CD4-positive, alpha-beta T cell treated with Interferon alpha-2 for 1 hour (primary cell): ENCODE data around the gene SLC25A21.

Experiments used
- DNase-seq, 2 donors: peaks; one replicate each; pipeline ENCODE4 v3.0.0-alpha.2; 2020 to 2022

The SLC25A21 gene

DNA sequence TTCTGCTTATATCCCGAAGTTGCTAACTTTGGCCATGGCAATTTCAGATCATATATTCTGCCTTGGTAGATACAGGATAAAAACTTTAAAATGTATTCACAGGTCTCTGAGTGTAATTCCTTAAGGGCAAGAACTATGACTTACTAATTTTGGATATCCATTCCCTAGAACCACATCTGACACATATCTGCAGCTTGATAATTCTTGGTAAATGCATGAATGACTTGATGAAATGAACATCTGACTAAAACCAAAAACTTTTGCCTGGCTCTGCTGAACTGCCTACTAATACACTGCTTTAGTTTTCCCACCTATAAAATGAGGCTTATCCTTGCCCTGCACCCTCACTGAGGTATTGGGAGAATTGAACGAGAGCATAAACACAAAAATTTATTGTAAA is 32.2 kb downstream of the SLC25A21 start:
- DNase-seq, result no peak

DNA sequence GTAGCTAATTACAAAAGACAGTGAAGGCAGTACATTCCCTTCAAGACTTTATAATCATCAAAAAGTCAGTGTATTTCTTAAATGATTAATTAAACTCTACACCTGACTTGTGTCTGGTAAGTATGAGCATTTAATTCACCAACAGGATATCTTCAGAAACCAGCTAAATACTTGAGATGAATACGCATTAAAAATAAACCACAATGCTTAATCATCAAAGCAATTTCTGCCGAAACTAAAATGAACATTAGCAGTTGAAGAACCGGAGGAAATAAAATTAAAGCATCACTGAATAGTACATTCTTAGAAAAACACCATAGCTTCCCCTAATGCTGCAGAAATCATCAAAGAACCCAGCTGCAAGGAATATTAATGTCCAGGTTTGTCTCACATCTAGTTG is 32.7 kb downstream of the SLC25A21 start:
- no peak for DNase-seq

DNA sequence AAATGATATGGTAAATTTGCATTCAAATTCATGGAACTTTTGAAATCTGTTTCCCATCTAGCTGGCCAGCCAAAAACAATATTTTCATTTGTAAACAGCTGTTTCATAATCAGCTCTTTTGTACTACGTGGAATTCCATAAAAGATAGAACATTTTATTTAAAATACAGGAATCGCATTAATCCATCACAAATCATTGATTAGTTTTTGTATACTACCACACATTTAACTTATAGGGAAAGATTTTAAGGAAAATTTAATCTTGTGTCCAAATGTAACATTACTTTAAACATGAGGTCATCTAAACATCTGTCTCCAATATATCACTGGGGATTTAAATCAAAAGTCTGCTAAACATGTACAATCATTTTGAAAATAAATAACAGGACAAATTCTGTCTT is 33.5 kb downstream of the SLC25A21 start:
- DNase-seq, result no peak

DNA sequence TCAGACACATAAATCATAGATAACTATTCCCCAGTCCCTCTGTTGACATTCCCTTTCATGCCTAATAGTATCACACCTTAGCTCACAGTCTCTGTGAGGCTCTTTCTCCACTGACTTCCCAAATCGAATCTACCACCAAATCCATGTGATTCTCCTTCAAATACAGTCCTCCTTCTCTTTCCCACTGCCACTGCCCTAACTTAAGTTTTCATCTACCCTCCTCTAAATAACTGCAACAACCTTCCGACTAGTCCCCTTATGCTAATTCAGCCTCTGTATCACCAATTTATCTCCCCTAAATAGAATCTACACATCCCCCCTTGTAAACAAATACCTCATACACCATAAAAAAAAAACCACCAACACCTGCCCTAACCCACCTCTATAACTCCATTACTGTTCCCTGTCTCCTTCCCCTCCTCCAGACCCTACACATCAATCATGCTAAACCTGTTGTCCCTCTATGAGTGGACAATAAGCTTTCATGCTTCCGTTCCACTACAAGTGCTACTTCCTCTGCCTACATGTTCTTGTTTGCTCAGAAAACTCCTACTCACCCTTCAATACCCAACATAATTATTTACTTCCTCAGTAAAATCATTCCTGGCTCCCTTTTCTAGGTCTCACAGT is 39.0 kb downstream of the SLC25A21 start:
- no peak for DNase-seq

DNA sequence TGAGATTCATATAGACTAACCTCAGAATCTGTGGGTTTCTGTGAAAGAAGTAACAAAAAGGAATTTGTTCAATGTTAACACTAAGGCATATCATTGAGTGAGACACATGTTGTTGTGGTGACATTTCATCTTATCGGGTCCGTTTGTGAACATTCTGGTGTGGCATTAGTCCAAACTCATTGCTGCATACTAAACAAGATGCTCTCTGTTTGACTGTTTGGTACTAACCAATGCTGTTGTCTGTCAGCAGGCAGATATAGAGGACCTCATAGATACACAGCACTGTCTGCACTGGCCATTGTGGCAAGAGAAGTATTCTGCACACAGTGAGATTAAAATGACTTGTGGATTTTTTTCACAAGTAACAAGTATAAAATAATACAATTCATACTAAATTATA is 41.2 kb downstream of the SLC25A21 start:
- no peak for DNase-seq

DNA sequence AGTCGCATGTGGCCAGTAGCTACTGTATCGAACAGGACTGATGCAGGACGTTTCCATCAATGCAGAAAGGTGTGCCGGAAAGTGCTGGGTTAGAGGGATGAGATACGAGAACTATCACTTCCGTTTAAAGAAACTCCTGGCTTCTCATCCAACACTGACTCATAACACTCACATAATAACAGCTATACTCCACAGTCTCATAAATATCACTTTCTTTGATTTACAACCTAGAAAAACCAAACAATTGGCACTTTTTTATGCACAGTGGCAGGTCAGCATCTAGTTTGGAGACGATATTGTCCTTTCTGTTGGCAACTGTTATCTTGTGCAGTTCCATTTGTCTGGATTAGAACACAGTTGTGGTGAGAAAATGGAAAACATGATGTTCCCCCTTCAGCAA is 43.4 kb downstream of the SLC25A21 start:
- no peak for DNase-seq

DNA sequence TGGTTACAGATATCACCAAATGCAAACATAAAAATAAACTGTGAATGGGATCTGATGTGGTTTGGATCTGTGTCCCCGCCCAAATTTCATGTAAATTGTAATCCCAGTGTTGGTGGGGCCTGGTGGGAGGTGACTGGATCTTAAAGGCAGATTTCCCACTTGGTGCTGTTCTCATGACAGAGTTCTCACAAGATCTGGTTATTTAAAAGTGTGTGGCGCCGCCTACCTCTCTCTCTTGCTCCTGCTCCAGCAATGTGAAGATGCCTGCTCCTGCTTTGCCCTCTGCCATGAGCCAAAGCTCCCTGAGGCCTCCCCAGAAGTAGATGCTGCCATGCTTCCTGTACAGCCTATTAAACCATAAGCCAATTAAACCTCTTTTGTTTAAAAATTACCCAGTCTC is 47.8 kb downstream of the SLC25A21 start:
- no peak for DNase-seq

DNA sequence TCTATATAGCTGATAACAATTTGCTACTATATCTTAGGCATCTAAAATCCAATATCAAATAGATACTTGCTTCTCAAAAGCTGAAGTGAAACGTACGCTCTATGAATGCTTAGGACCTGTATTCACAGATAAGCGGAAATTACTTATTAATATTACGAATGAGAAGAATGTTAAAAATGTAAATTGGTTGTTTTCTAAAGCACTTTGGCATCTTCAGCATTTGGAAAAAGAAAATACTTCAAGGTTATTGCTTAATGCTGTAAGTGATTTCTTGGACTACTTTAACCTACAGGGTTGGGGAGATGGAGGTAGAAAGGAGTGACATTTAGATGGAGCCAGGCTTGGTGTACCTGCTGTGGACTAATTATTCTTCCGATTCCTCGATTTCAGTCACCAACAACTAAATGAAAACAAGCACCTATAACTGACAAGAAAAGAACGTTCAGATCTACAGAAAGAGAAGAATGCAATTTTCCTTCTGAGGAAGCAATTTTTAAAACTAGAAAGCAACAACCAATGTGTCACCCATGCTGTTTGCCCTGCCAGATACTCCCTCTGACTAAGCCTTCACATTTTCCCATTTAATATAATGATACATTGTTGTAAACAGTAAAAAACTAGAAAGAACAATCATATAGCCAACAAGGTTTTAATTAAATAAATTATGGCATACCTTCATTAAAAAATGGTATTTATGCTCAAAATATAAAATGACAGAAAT is 49.3 kb downstream of the SLC25A21 start:
- DNase-seq, result no peak

DNA sequence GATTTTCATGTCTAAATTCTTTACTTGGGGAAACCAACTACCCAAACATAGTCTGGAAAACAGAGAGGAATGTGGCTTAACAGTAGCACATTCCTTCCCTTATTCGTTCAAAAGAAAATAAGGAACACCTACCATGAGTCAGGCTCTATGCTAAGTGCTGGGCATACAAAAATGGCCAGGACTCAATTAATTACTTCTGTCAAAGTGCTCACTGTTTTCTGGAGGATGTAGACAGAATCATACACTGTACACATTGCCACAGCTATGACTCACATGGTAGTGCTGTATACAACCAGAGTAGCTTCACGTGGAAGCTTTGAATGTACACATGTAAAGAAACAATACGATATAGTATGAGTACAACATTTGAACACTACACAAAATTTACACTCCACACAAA is 50.1 kb downstream of the SLC25A21 start:
- DNase-seq, result no peak

DNA sequence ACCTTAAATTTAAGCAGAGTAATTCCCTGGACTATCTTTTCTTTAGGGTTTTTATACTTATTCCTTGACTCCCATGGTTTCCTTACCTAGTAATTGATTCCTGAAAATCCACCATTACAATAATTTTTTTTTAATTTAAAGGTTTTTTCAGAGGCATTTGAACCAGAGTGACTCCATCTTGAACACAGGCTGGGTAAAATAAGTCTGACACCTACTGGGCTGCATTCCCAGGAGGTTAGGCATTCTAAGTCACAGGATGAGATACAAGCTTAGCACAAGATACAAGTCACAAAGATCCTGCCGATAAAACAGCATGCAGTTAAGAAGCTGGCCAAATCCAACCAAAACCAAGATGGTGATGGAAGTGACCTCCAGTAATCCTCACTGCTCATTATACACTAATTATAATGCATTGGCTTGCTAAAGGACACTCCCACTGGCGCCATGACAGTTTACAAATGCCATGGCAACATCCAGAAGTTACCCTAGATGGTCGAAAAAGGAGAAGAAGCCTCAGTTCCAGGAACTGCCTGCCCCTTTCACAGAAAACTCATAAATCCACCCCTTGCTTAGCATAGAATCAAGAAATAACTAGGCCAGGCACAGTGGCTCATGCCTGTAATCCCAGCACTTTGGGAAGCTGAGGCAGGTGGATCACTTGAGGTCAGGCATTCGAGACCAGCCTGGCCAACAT is 53.6 kb downstream of the SLC25A21 start:
- DNase-seq, result no peak

DNA sequence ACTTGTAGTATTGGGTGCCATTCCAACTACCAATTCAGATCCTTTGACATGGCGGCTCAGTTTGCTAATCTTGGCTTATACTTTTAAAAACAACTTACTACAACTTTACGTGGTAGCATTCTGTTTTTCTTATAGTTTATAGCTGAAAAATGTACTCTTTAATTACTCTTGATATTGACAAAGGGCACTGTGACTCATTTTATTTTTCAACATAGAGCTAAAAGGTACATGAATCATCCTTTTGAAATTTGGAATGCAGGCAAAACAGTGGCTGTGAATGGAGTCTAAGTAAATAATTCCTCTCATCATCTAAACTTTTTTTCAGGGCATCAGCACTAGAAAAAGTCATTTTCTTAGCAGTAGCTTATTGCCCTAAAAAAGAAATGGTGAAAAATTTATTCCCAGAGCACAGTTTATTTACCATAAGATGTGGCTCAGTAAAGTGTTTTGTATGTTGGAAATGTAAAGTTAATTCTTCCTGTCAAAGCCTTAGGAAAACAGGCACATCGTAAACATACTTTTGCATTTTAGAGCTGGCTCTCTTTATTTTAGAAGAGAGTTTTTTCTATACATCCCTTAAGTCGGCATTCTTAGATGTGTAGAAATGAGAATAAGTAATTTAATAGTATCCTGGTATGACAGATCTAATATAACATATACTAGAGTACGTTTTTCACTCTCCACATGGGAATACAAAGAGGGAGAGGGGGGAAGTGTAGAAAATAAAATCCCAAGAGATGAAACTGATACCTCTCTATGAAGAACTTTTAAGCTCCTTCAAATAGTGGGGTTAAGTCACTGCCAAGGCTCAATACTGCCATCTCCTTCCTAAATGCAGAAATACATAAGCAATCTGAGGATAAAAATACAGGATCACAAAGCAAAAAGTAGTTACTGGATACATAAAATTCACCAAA is 55.2 kb downstream of the SLC25A21 start:
- DNase-seq, result no peak

DNA sequence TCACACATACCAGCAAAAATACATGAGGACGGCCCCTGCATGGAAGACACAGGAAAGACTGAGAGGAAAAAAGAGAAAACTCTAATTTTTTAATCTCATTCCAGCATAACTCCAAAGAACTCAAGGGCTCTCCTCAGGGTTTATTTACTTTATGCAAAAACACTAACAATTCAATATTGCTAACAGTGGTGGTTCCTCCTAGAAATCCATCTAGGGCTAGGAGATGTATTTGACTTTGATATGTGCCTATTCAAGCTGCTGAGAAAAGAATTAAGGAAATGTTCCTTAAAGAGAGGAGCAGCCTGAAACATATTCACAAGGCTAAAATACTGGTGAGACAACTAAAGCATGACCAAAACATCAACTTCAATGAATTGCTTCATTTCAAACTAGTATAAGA is 57.0 kb downstream of the SLC25A21 start:
- no peak for DNase-seq

DNA sequence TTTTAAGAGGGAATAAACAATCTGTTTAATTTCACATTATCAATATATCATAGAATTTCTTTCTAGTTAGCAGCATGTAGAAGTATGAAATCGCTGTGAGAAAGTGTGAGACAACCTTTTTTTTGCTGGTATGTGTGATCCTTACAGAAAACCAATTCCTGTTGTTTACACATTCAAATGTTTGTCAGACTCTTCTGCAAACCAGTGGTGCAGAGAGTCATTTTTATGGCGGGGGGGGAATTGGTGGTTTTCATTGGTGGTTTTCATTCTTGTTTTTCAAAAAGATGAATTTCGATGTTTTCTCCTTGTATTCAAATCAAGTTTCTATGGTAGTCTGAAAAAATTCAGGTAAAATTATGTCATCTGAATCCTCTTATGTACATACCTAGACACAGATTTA is 57.8 kb downstream of the SLC25A21 start:
- no peak for DNase-seq

DNA sequence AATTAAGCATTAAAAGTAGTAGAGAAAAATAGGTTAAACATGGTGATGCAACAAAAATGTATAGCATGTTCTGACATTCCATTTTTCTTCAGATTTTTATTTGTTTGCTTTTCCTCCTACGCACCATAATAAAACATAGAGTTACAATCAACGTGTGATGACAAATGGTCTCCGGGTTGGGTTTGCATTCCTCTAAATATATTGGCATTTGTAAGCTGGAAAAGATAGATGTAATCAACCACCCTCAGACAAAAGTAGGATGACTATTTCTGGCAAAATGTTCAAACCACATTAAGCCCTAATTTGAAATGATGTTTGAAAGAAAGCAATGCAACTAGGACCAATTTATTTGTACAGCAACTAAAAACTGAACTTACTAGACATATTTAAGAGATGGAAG is 58.4 kb downstream of the SLC25A21 start:
- no peak for DNase-seq

DNA sequence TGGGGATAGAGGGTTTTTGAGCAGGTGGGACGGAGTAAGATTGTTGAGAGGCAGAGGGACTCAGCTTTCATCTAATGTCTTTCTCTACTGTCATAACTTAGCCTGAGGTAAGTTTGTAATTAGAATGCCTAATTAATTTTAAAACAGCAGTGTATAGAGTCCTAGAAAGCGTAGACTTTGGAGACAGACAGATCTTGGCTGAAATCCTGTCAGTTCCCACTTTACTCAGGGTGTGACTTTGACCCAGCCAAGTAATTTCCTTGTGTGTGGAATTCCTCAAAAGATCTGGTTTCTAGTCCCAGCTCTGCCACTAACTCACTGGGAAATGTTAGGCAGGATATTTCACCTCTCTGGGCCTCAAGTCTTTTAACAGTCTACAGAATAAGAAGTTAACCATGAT is 74.3 kb downstream of the SLC25A21 start:
- no peak for DNase-seq

DNA sequence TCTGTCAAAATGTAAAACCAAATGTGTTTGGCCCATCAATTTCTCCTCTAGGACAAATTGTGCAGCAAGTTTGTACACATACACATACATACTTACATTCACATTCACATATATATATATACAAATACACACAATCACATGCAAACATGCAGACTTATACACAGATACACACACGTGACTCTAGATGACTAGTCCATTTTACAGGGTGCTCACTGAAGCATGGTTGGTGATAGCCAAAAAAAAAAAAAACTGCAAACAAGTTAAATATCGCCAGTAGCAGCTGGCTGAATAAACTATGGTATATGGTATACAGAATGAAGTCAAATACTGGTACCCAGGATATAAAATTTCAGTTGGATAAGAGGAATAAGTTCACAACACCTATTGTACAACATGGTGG is 77.9 kb downstream of the SLC25A21 start:
- no peak for DNase-seq

DNA sequence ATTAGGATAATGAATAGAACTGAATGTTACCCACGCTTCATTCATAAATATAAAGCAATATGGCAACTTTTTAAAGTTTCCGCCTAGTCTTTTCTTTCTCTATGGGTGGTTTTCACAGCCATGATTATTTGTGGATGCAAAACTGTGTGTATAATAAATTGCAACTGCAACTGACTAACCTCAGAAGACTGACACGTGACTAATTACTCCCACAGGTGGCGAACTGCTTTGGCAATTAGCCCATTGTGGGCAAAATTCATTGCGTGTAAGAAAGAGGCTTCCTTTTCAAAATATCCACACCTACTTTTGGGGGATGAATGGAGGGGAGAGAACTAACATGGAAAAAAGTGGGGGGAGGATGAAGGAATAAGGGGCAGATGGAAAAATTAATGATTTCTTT is 79.0 kb downstream of the SLC25A21 start:
- no peak for DNase-seq

DNA sequence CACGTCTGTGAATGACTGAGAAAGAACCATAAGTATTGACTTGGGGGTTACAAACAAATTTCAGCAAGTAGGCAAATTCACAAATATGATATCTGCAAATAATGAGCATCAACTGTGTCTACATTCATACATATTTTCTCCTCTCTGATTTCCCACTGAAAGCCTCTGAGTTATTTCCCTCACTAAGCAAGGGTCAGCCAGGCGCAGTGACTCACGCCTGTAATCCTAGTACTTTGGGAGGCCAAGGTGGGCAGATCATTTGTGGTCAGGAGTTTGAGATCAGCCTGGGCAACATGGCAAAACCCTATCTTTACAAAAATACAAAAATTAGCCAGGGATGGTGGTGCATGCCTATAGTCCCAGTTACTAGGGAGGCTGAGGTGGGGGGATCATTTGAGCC is 80.8 kb downstream of the SLC25A21 start:
- no peak for DNase-seq

DNA sequence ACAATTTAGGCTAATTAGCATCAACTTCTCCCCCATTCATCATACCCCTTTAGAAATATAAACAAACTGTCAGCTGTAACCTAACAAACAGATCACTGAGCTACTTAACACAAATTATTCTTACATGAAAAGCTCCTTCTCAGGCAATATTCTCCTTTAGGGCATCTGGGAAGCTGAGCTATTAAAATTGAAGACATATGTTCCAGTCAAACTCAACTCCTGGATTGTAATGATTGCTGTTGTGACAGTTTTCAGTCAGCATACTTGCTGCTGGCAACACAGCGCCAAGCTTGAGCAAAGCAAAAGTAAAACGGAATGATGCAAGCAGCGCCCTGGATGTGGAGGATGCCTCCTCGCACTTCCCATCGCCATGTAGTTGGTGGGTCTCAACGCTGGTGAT is 82.4 kb downstream of the SLC25A21 start:
- DNase-seq, result no peak

DNA sequence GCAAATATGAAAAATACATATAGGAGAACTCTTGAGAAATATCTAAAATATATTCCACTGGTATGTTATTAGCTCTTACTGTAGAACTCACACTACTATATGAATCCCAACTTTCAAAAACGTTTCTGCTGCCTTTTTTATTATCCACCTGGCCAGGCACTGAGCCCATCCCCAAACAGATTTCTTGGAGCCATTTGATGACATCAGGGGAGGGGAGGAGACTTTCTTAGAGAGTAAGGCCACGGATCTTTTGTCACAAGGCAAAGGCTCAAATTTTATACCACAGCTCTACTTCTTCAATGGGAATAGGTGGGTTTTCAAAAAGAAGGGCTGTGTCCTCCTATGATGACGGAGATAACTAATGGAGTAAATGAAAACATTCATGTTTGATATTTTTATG is 83.0 kb downstream of the SLC25A21 start:
- DNase-seq, result no peak

DNA sequence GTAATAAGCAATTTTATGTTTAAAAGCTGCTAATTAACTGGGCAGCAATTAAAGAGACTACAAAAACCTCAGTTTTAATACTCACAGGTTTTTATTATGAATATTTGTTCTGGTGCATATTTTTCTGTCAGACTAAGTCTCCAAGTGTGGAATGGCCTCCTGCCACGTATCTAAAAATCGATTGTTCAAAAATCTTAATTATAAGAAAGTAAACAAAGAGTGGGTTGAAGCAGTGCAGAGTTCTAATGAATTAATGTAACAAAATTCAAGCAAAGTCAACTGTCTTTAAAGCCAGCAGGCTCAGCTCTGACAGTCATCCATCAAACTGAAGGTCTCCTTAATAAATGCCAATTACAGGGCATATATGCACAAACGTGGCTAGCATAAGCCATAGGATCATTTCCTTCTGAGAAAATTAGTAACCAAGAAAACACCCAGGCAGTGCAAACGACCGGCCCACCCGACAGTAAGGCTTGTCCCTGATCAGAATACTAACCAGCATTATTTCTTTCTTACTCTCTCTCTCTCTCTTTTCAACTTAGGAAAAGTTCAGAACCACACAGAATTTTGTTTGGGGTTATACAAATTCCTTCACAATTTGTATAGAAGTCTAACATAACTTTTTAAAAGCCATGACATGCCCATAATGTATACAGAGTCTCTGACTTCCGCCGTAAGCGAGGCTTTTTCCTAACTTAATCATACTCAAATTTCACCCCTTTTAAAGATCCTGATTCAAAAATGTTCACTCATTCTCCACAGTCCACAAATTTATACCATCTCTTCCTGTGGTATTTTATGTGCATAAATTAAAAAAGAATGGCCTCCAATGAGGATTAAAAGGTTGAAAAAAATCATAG is 83.8 kb downstream of the SLC25A21 start:
- DNase-seq, result no peak

DNA sequence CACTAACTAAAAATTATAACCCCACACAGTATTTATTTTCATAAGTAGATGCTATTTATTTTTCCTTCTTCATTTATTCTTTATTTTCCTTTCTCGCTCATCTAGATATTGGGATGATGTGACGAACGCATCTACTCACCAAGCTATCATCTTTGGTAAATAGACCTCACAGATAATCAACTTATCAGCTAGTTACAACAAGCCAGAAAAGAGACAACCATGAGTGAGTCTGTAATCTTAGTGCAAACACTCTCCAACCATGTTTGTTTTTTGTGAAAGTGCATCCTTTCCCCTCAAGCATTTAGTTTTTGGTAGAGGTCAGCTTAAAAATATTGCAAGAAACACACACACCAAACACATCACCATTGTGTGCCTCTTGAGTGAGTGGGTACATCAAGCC is 84.9 kb downstream of the SLC25A21 start:
- no peak for DNase-seq
